ENCODE data around the gene FRK.

FRK gene

DNA sequence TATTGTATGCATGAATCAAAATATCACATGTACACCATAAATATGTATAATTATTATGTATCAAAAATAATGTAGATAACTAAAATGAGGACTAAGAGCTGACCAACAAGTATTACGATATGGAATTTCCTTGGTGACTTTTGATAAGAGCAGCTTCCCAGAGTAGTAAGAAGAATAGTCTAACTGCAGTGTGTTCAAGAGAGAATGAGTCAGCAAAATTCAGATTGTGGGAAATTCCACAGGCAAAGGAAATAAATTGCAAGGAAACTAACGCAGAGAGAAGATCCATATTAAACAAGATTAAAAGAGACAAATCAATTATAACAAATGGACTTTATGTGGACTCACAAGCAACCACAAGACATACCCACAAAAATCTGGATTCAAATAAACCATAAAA is 26.4 kb downstream of the FRK start:
- DNase-seq = no peak

DNA sequence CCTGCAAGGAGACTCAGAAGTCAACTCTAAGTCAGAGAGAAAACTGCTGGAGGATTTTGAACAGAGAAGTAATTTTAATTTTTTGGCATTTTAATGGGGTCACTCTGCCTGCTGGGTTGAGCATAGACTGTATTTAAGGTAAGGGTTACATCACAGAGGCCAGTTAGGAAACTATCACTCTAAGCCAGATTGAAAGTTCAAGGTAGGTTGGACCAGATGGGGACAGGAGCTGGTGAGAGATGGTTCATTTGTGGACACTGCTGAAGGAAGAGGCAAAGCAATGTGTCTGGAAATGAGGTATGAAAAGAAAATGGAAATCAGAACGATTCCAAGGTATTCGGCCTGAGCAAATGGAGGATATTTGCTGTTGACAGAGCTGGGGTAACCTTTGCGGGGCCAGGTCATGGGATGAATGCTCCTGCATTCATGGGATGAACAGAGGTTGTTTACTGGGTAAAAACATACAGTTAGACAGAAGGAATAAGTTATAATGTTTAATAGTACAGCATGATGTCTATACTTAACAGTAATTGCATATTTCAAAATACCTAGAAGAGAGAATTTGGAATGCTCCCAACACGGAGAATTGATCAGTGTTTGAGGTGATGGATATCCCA is 26.9 kb downstream of the FRK start:
- DNase-seq = no peak

GRCh38 chr6:116030770-116031169 is 29.9 kb downstream of the FRK start:
- no peak for DNase-seq

- DNase-seq = no peak
These were observed 31.2 kb downstream of the FRK start for GRCh38 chr6:116029535-116029934.

- DNase-seq = no peak
These were observed 32.5 kb downstream of the FRK start for GRCh38 chr6:116028233-116028632.

DNA sequence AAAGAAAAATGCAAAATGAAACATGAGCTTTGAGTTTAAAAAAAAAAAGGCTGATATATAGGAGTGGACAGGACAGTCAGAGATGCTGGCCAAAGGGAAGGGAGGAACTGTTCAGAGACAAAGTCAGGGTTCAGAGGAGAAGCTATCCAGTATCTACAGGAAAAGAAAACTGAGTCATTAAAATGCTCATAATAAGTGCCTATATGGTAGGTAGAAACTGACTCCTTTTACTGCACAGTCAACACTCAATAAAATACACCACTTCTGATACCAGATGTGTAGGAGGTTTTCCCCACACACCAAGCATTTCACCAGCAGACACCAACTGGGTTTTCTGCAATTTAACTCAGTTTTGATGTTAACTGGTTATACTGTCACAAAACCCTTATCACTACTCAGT is 32.9 kb downstream of the FRK start:
- DNase-seq = no peak

GRCh38 chr6:116025405-116025804 is 35.3 kb downstream of the FRK start:
- DNase-seq = no peak

DNA sequence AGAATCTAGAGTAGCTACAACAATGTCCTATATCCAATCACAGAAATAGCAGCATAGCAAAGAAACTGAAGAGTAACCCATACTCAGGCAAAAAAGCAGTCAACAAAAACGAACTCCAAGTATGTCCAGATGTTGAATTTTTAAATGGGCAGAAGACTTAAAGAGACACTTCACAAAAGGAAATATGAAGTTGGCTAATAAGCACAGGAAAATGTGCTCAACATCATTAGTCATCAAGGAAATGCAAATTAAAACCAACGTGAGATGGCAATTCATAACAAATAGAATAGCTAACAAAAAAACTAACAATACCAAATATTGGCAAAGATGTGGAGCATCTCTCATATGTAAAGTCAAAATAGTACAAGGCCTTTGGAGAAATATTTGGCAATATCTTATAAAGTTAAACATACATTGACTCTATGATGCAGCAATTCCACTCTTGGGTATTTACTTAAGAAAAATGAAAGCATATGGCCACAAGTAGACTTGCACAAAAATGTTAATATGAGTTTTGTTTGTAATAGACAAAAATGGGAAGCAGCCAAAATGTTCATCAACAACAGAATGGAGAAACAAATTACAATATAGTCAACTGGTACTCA is 37.7 kb downstream of the FRK start:
- DNase-seq = no peak

DNA sequence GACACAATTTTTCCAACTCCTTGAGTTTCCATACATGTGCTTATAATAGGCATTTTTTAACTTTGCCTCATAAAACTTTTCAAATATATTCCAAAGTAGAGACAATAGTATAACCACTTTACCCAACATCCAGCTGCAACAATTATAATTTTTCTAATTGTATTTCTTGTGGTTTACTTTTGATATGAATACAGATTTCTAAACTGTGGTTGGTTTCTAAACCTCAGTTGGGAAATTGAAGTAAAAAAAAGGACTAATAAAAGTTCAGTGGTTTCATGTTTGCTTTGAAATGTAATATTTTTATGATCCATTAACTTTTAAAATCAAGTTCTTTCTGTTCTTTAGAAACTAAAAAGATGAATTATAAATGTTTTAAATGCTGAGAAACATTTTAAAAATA is 40.0 kb downstream of the FRK start:
- DNase-seq = no peak

DNA sequence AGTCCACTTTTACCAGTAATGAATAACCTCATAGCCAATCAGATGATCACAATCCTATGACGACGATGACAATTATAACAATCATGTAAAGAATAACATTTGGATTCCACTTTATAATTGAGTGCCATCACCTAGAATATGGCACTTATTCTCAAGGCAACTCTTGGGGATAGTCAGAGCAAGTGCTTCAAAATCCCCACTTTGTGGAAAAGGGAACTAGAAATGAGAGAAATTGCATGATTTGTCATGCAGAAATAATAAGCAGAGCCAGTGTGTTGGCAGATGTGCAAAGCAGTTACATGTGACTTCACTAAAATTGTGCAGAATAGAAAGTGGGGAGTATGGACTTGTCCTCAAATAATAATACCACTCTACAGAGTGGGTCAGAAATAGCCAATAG is 41.3 kb downstream of the FRK start:
- DNase-seq = no peak

DNA sequence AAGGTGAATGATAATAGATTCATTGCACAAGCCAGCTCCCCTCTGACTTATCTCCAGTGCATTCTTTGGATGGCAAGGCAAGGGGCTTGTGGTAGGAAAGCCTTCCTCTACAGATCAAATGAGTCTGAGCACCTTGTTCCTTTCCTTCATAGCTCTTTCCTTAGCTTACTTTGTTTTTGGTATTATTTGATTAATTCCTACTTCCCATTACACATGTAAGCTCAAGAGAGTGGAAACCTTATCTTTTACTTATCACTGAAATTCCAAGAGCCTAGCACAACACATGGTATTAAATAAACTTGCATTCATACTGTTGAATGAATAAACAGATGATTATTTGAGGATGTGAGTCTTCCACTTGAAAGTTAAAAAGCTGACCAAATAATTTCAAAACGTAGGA is 41.7 kb downstream of the FRK start:
- no peak for DNase-seq

DNA sequence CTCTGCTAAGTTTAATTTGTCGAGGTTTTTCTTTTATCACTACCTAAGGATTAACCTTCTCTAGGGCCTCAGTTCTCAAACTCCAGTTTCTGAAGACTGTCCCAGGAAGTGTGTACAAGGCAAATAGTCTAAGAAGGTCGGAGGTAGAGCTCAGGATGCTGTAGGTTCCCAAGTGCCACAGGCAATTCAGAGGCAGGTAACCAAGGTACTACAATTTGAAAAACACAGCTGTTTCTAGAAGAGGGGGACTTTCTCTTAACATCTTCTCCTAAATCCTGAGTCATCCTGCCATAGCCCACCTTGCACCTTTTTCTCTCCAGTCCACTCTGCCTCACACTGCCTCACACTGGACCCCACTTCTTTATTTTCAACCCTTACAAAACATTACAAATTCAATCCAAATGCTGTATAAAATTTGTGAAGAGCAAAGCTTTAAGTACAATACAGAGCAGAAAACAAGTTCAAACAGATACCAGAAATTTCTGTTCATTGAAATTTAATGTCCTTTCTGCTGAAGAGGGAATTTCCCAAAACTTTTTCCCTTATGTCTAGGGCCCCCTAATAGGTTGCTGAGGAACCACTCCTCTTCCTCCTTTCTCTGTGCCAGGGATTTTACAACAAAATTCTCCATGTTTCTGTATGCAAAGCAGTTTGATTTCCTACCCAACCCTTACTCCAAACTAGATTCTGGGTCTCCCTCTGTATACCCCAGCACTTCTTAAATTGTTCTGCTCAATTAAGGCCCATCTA is 43.0 kb downstream of the FRK start:
- no peak for DNase-seq

- no peak for DNase-seq
These were observed 43.7 kb downstream of the FRK start for GRCh38 chr6:116016846-116017545.

DNA sequence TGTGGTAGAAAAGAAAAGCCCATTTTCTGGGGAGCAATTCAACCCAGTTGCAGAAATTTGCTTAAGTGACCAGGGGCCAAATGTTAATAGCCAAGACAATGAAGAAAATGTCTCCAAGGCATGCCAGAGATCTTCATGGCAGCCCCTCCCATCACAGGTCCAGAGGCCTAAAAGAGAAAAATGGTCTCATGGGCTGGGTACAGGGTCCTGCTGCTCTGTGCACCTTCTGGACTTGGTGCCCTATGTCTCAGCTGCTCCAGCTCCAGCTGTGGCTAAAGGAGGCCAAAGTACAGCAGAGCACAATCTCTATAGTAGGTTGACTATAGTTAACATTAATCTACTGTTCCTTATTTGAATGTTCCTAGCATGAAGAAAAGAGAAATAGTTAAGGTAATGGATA is 44.7 kb downstream of the FRK start:
- no peak for DNase-seq

- no peak for DNase-seq
These were observed 45.1 kb downstream of the FRK start for GRCh38 chr6:116015561-116015960.

DNA sequence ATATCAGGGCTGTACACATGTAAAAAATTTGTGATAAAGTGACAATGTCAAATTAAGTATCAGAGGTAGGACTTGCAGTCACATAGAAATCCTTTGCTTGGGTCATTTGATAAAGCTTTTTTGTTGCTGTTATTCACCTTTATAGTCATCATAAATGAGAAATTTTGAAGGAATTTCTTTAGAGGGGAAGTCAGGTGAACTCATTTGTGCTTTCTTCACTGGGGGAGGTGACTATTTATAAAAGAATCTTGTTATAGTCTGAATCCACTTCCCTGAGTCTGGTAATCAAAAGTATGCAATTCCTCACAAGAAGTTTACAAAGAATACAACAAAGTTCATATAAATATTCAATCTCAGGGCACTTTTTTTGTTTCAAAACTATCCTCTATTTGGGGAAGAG is 47.7 kb downstream of the FRK start:
- DNase-seq = no peak

GRCh38 chr6:116012471-116012949 is 48.2 kb downstream of the FRK start:
- DNase-seq = no peak

DNA sequence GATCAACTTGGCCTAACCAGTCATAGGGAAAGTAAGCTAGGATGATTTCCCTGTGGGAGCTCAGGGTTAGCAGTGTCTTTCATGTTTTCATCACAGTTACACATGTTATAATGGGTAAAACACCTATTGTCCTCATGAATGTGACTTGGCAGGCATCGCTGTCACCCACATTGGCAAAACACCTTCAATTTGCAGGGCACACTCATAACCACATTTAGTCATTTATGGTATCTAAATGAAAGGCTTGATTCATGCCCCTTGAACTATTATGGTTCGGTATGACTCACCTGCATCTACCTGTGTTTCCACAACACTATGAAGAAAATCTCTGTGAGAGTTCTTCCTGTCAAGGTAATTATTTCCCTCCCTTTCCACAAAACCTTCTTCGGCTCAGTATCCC is 49.2 kb downstream of the FRK start:
- DNase-seq = no peak

- peak; percentile 56 for DNase-seq
These were observed 49.8 kb downstream of the FRK start for GRCh38 chr6:116010790-116011401.

GRCh38 chr6:116010386-116010785 is 50.3 kb downstream of the FRK start:
- no peak for DNase-seq

DNA sequence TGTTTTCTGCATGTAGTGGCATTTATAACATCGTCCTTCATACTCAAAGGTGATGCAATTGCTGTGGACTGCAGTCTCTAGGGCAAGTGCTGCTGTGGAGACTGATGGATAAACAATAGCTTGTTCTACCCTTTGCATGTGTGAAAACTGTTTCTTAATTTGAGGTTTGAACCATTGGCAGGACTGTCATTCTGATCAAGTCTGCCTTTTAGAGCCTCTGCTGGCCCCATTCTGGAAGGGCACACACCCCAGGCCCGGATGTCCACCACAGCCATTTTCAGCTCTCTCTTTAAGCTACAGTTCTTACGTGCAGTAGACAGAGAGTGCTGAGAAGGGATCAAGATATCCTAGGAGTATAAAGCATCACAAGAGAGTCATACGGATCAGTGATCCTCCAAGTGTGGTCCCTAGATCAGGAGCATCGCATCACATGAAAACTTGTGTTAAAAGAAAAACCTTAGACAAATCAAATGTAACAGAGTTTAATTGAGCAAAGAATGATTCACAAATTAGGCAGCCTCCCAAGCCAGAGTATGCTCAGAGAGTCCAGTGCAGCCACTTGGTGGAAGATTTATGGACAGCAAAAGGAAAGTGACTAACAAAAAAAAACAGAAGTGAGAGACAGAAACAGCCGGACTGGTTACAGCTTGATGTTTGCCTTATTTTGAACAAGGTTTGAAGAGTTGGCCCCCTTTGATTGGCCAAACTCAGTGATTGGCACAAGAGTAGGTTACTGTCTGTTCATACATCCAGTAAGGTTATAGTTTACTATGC is 52.0 kb downstream of the FRK start:
- no peak for DNase-seq

All from CD4-positive, alpha-beta T cell treated with Interleukin-6 for 4 hours (primary cell).